Keratinocyte (primary cell): Measurements from ENCODE around the gene SPDYE4.

ENCODE experiments used
- EZH2 ChIP-seq: IDR thresholded peaks from one replicate; pipeline ENCODE4 v1.6.1; 2012; ENCODE audit warnings: inconsistent platforms, mild to moderate bottlenecking, low read length, moderate library complexity
- TF ChIP-seq, protein P1 (sequence below), 3 experiments: IDR thresholded peaks in 1 of 3; conservative IDR thresholded peaks in 1 of 3; optimal IDR thresholded peaks in 1 of 3; 2 replicates in 2 of 3; 3 replicates in 1 of 3; pipeline versions ENCODE3 to v1.5.1; 2011; ENCODE audit warnings: low read length in 3 of 3, mild to moderate bottlenecking in 3 of 3, moderate library complexity in 2 of 3, control low read depth in 1 of 3, inconsistent platforms in 1 of 3; ENCODE audit not compliant: insufficient read depth in 2 of 3; ENCODE audit errors: extremely low read depth in 1 of 3

DNA sequence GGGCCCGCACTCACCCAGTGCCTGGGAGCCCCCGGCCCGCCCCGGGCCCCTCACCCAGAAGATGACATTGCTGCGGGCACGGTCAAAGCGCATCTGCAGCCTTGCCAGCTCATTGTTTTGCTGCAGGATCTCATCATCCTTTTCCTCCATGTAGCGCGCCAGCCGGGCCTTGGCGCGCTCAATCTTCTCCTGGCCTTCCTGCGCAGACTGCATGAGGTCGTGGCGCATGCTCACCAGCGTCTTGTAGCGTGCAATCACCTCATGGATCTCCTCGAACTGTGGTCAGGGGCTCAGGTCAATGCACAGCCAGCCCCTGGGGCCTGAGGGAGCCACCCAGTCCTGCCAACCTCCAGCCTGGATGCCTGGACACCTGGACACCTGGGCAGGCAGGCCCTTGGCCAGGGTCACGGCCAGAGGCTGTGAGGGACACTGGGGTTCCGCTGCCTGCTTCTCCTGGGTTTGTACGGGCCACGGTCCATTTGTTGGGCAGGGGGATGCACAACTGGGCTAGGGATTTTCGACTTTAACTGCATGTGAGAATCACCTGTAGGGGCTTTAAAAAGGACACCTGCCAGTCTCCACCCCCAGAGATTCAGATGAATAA lies 22.9 kb downstream of the SPDYE4 start:
- TF ChIP-seq, protein P1, sequence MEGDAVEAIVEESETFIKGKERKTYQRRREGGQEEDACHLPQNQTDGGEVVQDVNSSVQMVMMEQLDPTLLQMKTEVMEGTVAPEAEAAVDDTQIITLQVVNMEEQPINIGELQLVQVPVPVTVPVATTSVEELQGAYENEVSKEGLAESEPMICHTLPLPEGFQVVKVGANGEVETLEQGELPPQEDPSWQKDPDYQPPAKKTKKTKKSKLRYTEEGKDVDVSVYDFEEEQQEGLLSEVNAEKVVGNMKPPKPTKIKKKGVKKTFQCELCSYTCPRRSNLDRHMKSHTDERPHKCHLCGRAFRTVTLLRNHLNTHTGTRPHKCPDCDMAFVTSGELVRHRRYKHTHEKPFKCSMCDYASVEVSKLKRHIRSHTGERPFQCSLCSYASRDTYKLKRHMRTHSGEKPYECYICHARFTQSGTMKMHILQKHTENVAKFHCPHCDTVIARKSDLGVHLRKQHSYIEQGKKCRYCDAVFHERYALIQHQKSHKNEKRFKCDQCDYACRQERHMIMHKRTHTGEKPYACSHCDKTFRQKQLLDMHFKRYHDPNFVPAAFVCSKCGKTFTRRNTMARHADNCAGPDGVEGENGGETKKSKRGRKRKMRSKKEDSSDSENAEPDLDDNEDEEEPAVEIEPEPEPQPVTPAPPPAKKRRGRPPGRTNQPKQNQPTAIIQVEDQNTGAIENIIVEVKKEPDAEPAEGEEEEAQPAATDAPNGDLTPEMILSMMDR (optimal IDR thresholded peaks at IDR 0.05 in 1 of 3, IDR thresholded peaks at IDR 0.05 in 1 of 3, conservative IDR thresholded peaks at IDR 0.05 in 1 of 3; ENCODE audit: extremely low read depth in 1 of 3, insufficient read depth in 2 of 3, low read length in 3 of 3), result no peak
- no peak for TF ChIP-seq EZH2
